Fibroblast of lung (primary cell): Measurements from ENCODE around the gene HRK. TPM values are rescaled to one million over a fixed set of nuclear protein-coding genes. Genes with fewer than 3 reads are reported as not detected.

ENCODE experiments used
- DNase-seq, 2 donors: peaks; one replicate each; pipeline versions ENCODE4 v3.0.0 to v3.0.0-alpha.2; 2010; ENCODE audit warnings: low read depth in 2 of 2
- H2AFZ ChIP-seq: 2 replicates; pipeline ENCODE4 v1.5.1; 2012; ENCODE audit warnings: low read length, control low read depth, inconsistent platforms
- H3K27ac ChIP-seq: 2 replicates; pipeline ENCODE4 v1.5.1; 2011; ENCODE audit warnings: low read length, control low read depth; ENCODE audit not compliant: insufficient read depth
- H3K27me3 ChIP-seq: 2 replicates; pipeline ENCODE4 v1.5.1; 2011; ENCODE audit warnings: mild to moderate bottlenecking, low read length; ENCODE audit not compliant: control insufficient read depth, insufficient read depth
- H3K36me3 ChIP-seq: 2 replicates; pipeline ENCODE4 v1.5.1; 2011; ENCODE audit warnings: low read length; ENCODE audit not compliant: control insufficient read depth, insufficient read depth
- H3K4me1 ChIP-seq: 2 replicates; pipeline ENCODE4 v1.5.1; 2011; ENCODE audit warnings: low read length; ENCODE audit not compliant: control insufficient read depth, insufficient read depth; ENCODE audit errors: extremely low read depth
- H3K4me2 ChIP-seq: 2 replicates; pipeline ENCODE4 v1.5.1; 2011; ENCODE audit warnings: low read length, control low read depth; ENCODE audit not compliant: insufficient read depth; ENCODE audit errors: extremely low read depth
- H3K4me3 ChIP-seq, 4 experiments: fragments of 200-600 bp in 1 of 4; sonication (generic) in 1 of 4; replicated peaks in 1 of 4; 2 replicates each; pipeline ENCODE4 v1.5.1; 2011 to 2016; ENCODE audit warnings: low read length in 4 of 4, low read depth in 3 of 4, mild to moderate bottlenecking in 3 of 4, control low read depth in 2 of 4, inconsistent platforms in 1 of 4, mixed read lengths in 1 of 4; ENCODE audit not compliant: insufficient read depth in 1 of 4; ENCODE audit errors: control extremely low read depth in 1 of 4
- H3K79me2 ChIP-seq: 2 replicates; pipeline ENCODE4 v1.5.1; 2012; ENCODE audit warnings: mild to moderate bottlenecking, low read length, inconsistent platforms; ENCODE audit not compliant: control insufficient read depth, insufficient read depth
- H3K9ac ChIP-seq: 2 replicates; pipeline ENCODE4 v1.5.1; 2011; ENCODE audit warnings: mild to moderate bottlenecking, low read length, control low read depth; ENCODE audit not compliant: insufficient read depth
- H3K9me3 ChIP-seq: 2 replicates; pipeline ENCODE4 v1.5.1; 2012; ENCODE audit warnings: low read depth, low read length; ENCODE audit not compliant: control insufficient read depth, insufficient read depth
- H4K20me1 ChIP-seq: 2 replicates; pipeline ENCODE4 v1.5.1; 2011; ENCODE audit warnings: low read length; ENCODE audit not compliant: control insufficient read depth, insufficient read depth; ENCODE audit errors: extremely low read depth
- EZH2 ChIP-seq: IDR thresholded peaks from 2 replicates; pipeline ENCODE4 v1.5.1; 2012; ENCODE audit warnings: low read length, control low read depth, mild to moderate bottlenecking; ENCODE audit errors: missing control alignments
- polyA plus RNA-seq, 2 donors: library from polyadenylated mRNA; depleted of rRNA in 1 of 2; stranded (reverse) in 1 of 2; unstranded in 1 of 2; fragments of >200 nt; gene quantifications; 2 replicates each; pipeline ENCODE4 v1.2.1, GENCODE V29; 2011 to 2012; ENCODE audit warnings: missing spikeins in 1 of 2
- total RNA-seq: library from RNA; depleted of rRNA; stranded (reverse); fragments of >200 nt; gene quantifications from 2 replicates; pipeline ENCODE4 v1.2.1, GENCODE V29; 2014
- TF ChIP-seq, protein P1 (sequence below), 2 donors: IDR thresholded peaks in 1 of 2; conservative IDR thresholded peaks in 1 of 2; 1 replicate in 1 of 2; 2 replicates in 1 of 2; pipeline ENCODE4 v1.5.1; 2011 to 2012; ENCODE audit warnings: low read length in 2 of 2, control low read depth in 1 of 2, inconsistent platforms in 1 of 2, low read depth in 1 of 2, mild to moderate bottlenecking in 1 of 2

HRK gene
- total and polyA plus RNA-seq, 2 donors (not counting 1 experiment from before 2014, with no cell fraction given): under 0.01 to 0.08 TPM

GRCh38 chr12:116860263-116860662 lies 21.0 kb downstream of the HRK start:
- no peak for TF ChIP-seq EZH2
- TF ChIP-seq, protein P1, sequence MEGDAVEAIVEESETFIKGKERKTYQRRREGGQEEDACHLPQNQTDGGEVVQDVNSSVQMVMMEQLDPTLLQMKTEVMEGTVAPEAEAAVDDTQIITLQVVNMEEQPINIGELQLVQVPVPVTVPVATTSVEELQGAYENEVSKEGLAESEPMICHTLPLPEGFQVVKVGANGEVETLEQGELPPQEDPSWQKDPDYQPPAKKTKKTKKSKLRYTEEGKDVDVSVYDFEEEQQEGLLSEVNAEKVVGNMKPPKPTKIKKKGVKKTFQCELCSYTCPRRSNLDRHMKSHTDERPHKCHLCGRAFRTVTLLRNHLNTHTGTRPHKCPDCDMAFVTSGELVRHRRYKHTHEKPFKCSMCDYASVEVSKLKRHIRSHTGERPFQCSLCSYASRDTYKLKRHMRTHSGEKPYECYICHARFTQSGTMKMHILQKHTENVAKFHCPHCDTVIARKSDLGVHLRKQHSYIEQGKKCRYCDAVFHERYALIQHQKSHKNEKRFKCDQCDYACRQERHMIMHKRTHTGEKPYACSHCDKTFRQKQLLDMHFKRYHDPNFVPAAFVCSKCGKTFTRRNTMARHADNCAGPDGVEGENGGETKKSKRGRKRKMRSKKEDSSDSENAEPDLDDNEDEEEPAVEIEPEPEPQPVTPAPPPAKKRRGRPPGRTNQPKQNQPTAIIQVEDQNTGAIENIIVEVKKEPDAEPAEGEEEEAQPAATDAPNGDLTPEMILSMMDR (conservative IDR thresholded peaks at IDR 0.05 in 1 of 2, IDR thresholded peaks at IDR 0.05 in 1 of 2; ENCODE audit: low read depth in 1 of 2, low read length in 2 of 2): no peak
- H3K79me2 ChIP-seq: no peaks in the 10 kb centered on the region
- H3K27me3 ChIP-seq: peaks cover 9% of the 10 kb centered on the region
- no peaks in the 10 kb centered on the region for H4K20me1 ChIP-seq
- H3K4me1 ChIP-seq: peaks cover 19% of the 10 kb centered on the region
- no peaks in the 10 kb centered on the region for H3K36me3 ChIP-seq
- no peak overlapping the region for H3K9ac ChIP-seq
- no peak overlapping the region for H3K4me3 ChIP-seq
- no peak overlapping the region for H3K27ac ChIP-seq
- no peaks in the 10 kb centered on the region for H3K9me3 ChIP-seq
- no peak for DNase-seq
- H3K4me2 ChIP-seq: peak overlapping the region; percentile 44
- no peak overlapping the region for H2AFZ ChIP-seq

DNA sequence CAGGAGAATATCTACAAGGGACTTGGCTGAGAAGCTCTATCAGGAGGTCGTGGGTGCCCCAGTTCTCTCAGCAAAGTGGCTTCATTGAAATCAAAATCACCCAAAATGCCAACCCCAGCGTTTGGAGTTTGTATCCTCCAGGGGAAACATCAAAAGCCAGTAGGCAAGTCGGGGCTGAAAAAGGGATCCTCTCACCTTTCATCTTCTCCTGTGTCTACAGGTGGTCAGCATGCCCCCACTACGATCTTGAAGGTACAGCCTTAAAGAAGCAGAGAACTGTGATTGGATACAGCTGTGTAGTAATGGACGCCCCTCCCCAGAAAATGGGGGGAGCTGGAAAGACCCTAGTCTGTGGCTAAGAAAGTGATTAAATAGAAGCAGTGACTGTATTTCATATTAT lies 22.2 kb downstream of the HRK start:
- no peak for TF ChIP-seq EZH2
- TF ChIP-seq, protein P1 (conservative IDR thresholded peaks at IDR 0.05 in 1 of 2, IDR thresholded peaks at IDR 0.05 in 1 of 2; ENCODE audit: low read depth in 1 of 2, low read length in 2 of 2): no peak

GRCh38 chr12:116856729-116857128 lies 24.5 kb downstream of the HRK start:
- peaks cover 2% of the 10 kb centered on the region for H3K4me1 ChIP-seq
- H3K27me3 ChIP-seq: peaks cover 9% of the 10 kb centered on the region
- TF ChIP-seq, protein P1 (conservative IDR thresholded peaks at IDR 0.05 in 1 of 2, IDR thresholded peaks at IDR 0.05 in 1 of 2; ENCODE audit: low read depth in 1 of 2, low read length in 2 of 2): no peak
- no peak for TF ChIP-seq EZH2
- no peaks in the 10 kb centered on the region for H3K36me3 ChIP-seq
- H2AFZ ChIP-seq: no peak overlapping the region
- no peaks in the 10 kb centered on the region for H4K20me1 ChIP-seq
- DNase-seq: no peak
- no peak overlapping the region for H3K4me3 ChIP-seq
- H3K9me3 ChIP-seq: no peaks in the 10 kb centered on the region
- no peak overlapping the region for H3K4me2 ChIP-seq
- H3K9ac ChIP-seq: no peak overlapping the region
- no peaks in the 10 kb centered on the region for H3K79me2 ChIP-seq
- H3K27ac ChIP-seq: no peak overlapping the region

More for the DNA sequence above, 22.2 kb downstream of the HRK start:
- Histone ChIP-seq H3K27me3 (peaks cover 9% of the 10 kb centered on the region), H3K4me1 (peaks cover 12% of the 10 kb centered on the region), H3K4me3 (no peak overlapping the region), H3K9me3 (no peaks in the 10 kb centered on the region), H3K79me2 (no peaks in the 10 kb centered on the region), H2AFZ (no peak overlapping the region), H4K20me1 (no peaks in the 10 kb centered on the region), H3K27ac (no peak overlapping the region), H3K9ac (no peak overlapping the region), H3K4me2 (no peak overlapping the region), H3K36me3 (no peaks in the 10 kb centered on the region)
- DNase-seq: no peak
